ENCODE data around the gene CNPY3.

- TF ChIP-seq, protein P1, sequence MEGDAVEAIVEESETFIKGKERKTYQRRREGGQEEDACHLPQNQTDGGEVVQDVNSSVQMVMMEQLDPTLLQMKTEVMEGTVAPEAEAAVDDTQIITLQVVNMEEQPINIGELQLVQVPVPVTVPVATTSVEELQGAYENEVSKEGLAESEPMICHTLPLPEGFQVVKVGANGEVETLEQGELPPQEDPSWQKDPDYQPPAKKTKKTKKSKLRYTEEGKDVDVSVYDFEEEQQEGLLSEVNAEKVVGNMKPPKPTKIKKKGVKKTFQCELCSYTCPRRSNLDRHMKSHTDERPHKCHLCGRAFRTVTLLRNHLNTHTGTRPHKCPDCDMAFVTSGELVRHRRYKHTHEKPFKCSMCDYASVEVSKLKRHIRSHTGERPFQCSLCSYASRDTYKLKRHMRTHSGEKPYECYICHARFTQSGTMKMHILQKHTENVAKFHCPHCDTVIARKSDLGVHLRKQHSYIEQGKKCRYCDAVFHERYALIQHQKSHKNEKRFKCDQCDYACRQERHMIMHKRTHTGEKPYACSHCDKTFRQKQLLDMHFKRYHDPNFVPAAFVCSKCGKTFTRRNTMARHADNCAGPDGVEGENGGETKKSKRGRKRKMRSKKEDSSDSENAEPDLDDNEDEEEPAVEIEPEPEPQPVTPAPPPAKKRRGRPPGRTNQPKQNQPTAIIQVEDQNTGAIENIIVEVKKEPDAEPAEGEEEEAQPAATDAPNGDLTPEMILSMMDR (IDR thresholded peaks at IDR 0.05) = no peak
- no peak for TF ChIP-seq POLR2A (IDR thresholded peaks at IDR 0.05)
These were observed 39.5 kb downstream of the CNPY3 start for GRCh38 chr6:42968783-42969182.

Measured in adrenal gland (tissue), 5 donors.